HG03432 (cell line): Measurements from ENCODE around the gene MASP1.

Source experiments
- ATAC-seq: cut with Tn5 transposase; IDR thresholded peaks from one replicate; pipeline ENCODE4 v1.9.1; 2021; ENCODE audit warnings: mild to moderate bottlenecking, moderate library complexity; ENCODE audit not compliant: unreplicated experiment

Gene MASP1

GRCh38 chr3:187193181-187193580, 98.4 kb downstream of the MASP1 start:
- ATAC-seq: no peak

DNA sequence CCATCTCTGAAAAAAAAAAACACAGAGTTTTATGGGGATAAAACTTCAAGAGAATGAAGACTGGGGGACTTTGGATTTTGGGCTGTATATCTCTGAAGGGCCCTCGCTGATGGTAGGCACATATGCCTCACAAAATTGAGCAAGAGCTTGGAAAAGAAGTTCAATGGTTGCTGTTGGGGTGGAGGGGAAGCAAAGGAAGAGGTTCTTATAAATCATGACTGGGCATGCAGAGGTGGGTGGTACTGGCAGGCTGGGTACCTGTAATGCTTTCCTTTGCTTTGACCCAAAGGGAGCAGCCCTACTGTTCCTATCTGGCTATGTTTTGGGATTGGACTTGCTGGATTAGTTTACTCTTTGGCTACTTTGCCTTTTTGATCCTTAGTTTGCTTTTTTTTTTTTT, 100.3 kb downstream of the MASP1 start:
- ATAC-seq: no peak

DNA sequence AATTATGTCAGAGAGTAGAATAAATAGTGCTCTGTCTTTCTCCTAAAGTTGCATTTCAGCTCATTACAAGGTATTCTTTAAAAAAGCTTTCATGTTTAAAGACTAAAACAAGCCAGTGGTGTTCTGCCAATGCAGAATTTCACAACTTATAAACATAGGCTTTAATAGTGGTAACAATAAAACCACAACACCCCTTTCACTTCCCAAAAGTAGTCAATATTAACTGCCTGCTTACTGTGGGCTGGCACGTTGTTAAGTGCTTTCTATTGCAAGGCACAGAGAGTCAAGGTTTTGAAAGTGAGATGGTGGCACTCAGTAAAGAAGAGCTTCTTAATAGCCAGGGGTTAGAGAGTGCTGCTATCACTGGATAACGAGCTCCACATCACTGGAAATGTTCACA, 102.6 kb downstream of the MASP1 start:
- ATAC-seq: no peak

- peak; percentile 56 for ATAC-seq
These were observed 104.6 kb downstream of the MASP1 start for GRCh38 chr3:187186801-187187421.

- ATAC-seq: peak; percentile 25
These were observed 105.2 kb downstream of the MASP1 start for GRCh38 chr3:187186375-187186774.

DNA sequence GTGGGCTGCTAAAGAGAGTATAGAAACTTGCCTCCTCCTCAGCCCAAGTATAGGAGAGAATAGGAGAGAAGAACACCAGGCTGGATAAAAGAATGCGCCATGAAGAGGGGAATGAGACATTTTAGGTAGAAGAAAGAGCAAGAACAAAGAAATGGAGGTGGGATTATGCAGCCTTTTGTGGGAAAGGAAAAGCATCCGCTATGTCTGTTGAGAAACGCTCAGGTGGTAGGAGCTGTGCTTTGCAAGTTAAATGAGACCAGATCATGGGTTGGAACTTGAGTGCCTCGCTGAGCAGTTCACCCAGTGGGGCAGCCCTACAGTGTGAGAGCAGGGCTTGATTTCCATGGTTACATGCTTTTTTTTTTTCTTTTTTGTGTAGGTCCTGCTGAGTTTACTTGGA, 105.8 kb downstream of the MASP1 start:
- ATAC-seq: no peak
